ENCODE data around the gene NKAIN1.

GRCh38 chr1:31215065-31215570 lies 24.6 kb downstream of the NKAIN1 start:
- TF ChIP-seq, protein P1, sequence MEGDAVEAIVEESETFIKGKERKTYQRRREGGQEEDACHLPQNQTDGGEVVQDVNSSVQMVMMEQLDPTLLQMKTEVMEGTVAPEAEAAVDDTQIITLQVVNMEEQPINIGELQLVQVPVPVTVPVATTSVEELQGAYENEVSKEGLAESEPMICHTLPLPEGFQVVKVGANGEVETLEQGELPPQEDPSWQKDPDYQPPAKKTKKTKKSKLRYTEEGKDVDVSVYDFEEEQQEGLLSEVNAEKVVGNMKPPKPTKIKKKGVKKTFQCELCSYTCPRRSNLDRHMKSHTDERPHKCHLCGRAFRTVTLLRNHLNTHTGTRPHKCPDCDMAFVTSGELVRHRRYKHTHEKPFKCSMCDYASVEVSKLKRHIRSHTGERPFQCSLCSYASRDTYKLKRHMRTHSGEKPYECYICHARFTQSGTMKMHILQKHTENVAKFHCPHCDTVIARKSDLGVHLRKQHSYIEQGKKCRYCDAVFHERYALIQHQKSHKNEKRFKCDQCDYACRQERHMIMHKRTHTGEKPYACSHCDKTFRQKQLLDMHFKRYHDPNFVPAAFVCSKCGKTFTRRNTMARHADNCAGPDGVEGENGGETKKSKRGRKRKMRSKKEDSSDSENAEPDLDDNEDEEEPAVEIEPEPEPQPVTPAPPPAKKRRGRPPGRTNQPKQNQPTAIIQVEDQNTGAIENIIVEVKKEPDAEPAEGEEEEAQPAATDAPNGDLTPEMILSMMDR (conservative IDR thresholded peaks at IDR 0.05; ENCODE audit: low read depth, low read length) = no peak
- no peak for TF ChIP-seq EZH2 (IDR thresholded peaks at IDR 0.05; ENCODE audit: borderline replicate concordance, low read depth, low read length, poor library complexity, severe bottlenecking)

Data from A673 (cell line).